M059J (cell line): Measurements from ENCODE around the gene ODF4. TPM values are rescaled to one million over a fixed set of nuclear protein-coding genes. Genes with fewer than 3 reads are reported as not detected.
"Not testable (repeated sequence)": the region's sequence is repeated elsewhere in the genome, so short reads cannot be mapped to it uniquely, and the experiment has no call there.

ENCODE experiments used
- DNase-seq: peaks from one replicate; pipeline ENCODE4 v3.0.0-alpha.2; 2012; ENCODE audit warnings: low read depth
- total RNA-seq: library from RNA; depleted of rRNA; stranded (reverse); fragments of >200 nt; shearing (Covaris generic); gene quantifications from 2 replicates; pipeline ENCODE4 v1.2.3, GENCODE V29; 2014; rRNA removed

The ODF4 gene
- total RNA-seq, 1 experiment from 2014 or later: not detected

DNA sequence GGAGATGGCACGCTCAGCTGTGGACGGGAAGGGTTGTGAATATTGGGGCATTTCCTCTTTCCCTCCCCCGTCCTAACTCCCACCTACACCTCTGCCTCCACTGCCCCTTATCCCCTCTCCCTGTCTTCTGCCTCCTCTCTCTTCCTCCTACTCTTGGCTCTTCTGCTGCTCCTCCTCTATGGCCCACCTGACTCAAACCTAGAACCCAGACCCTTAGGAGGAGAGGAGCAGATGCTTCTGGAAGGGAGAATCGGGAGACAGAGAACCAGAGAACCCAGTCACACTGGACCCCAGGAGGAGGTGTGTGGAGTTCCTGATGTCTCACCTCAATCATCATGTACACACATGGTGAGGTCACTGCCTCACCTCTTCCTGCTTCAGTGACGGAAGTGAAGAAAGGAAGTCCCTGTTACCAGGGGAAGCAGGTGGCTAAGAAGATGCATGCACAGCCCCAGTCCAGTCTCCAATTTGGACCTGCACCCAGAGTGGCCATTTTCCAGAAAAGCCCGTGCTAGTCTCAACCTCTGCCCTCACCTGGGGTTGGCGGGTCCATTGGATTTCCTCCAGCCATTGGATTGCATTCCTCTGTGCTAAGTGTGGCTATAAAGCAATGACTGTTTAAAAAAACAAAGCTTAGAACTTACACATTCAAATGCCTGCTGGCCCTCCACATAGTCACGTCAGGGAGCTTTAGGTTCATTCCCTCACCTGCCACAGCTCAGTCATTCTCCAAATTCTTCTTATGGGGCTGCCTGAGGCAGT, 54.0 kb downstream of the ODF4 start:
- peak; percentile 67 for DNase-seq

DNA sequence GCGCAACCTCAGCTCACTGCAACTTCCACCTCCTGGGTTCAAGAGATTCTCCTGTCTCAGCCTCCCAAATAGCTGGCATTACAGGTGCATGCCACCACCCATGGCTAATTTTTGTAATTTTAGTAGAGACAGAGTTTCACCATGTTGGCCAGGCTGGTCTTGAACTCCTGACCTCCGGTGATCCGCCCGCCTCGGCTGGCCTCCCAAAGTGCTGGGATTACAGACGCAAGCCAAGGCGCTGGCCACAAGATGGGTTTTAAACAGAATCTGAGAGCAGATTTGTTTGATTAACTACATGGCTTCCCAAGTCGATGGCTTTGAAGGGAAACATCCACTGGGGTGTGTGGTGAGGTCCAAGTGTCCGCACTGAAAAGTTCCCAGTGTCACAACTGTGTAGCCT, 54.9 kb downstream of the ODF4 start:
- DNase-seq: not testable (repeated sequence)

Other genes with a start within 250 kb of the ODF4 start
- 0.44 TPM in 1 of 2 replicates, not detected in the other for gene ALOXE3, start 221.3 kb upstream of the ODF4 start, total RNA-seq
- gene HES7, start 215.7 kb upstream of the ODF4 start, total RNA-seq: 0.22 and 0.94 TPM in 2 replicates
- 10.6 and 18.4 TPM in 2 replicates for gene PER1, start 187.4 kb upstream of the ODF4 start, total RNA-seq
- 3.8 and 4.4 TPM in 2 replicates for gene VAMP2, start 176.9 kb upstream of the ODF4 start, total RNA-seq
- 27.5 and 31.5 TPM in 2 replicates for gene TMEM107, start 163.5 kb upstream of the ODF4 start, total RNA-seq
- gene BORCS6, start 149.7 kb upstream of the ODF4 start, total RNA-seq: 3.9 and 6.8 TPM in 2 replicates
- 78.7 and 123 TPM in 2 replicates for gene AURKB, start 129.3 kb upstream of the ODF4 start, total RNA-seq
- gene CTC1, start 91.8 kb upstream of the ODF4 start, total RNA-seq: 0.49 and 3.1 TPM in 2 replicates
- gene PFAS, start 90.6 kb upstream of the ODF4 start, total RNA-seq: 14.5 and 22.9 TPM in 2 replicates
- 5.6 and 14.7 TPM in 2 replicates for gene RANGRF, start 51.2 kb upstream of the ODF4 start, total RNA-seq
- 1.7 and 2.4 TPM in 2 replicates for gene SLC25A35, start 44.4 kb upstream of the ODF4 start, total RNA-seq
- not detected in 2 replicates for gene ARHGEF15, start 29.6 kb upstream of the ODF4 start, total RNA-seq
- gene RPL26, start 43.4 kb downstream of the ODF4 start, total RNA-seq: 2,231 and 3,155 TPM in 2 replicates
- gene RNF222, start 58.0 kb downstream of the ODF4 start, total RNA-seq: 0.10 TPM in 1 of 2 replicates, not detected in the other
- 39.5 and 43.7 TPM in 2 replicates for gene NDEL1, start 96.0 kb downstream of the ODF4 start, total RNA-seq